Smooth muscle cell (in vitro differentiated cells): ENCODE data around the gene GALNT2. TPM values are rescaled to one million over a fixed set of nuclear protein-coding genes. Genes with fewer than 3 reads are reported as not detected.

Source experiments
- DNase-seq: peaks from one replicate; lab custom pipeline; 2025; ENCODE audit not compliant: unreplicated experiment; lab: John Stamatoyannopoulos, UW
- H2AFZ ChIP-seq: fragments of 200-600 bp; sonication (generic); 2 replicates; pipeline ENCODE4 v1.6.0; 2016; ENCODE audit warnings: antibody characterized with exemption, low read depth, mild to moderate bottlenecking
- H3F3A ChIP-seq: fragments of 200-600 bp; sonication (generic); 2 replicates; pipeline ENCODE4 v1.6.0; 2017; ENCODE audit warnings: antibody characterized with exemption, low read depth
- H3K27ac ChIP-seq: fragments of 200-600 bp; sonication (generic); 2 replicates; pipeline ENCODE4 v1.5.1; 2016; ENCODE audit warnings: low read depth, mild to moderate bottlenecking
- H3K27me3 ChIP-seq: fragments of 200-600 bp; sonication (generic); 2 replicates; pipeline ENCODE4 v1.6.1; 2016; ENCODE audit warnings: low read depth, mild to moderate bottlenecking
- H3K36me3 ChIP-seq: fragments of 200-600 bp; sonication (generic); 2 replicates; pipeline ENCODE4 v1.5.1; 2016; ENCODE audit warnings: low read depth
- H3K4me1 ChIP-seq: fragments of 200-600 bp; sonication (generic); 2 replicates; pipeline ENCODE4 v1.5.1; 2016; ENCODE audit warnings: low read depth
- H3K4me2 ChIP-seq: fragments of 200-600 bp; sonication (generic); 2 replicates; pipeline ENCODE4 v1.6.0; 2016; ENCODE audit warnings: mild to moderate bottlenecking
- H3K4me3 ChIP-seq: fragments of 200-600 bp; sonication (generic); 2 replicates; pipeline ENCODE4 v1.5.1; 2016; ENCODE audit warnings: mild to moderate bottlenecking
- H3K79me2 ChIP-seq: fragments of 200-600 bp; sonication (generic); 2 replicates; pipeline ENCODE4 v1.6.0; 2016; ENCODE audit warnings: low read depth, mild to moderate bottlenecking
- H3K9ac ChIP-seq: fragments of 200-600 bp; sonication (generic); 2 replicates; pipeline ENCODE4 v1.6.0; 2016; ENCODE audit warnings: low read depth
- H3K9me3 ChIP-seq: fragments of 200-600 bp; sonication (generic); replicated peaks from 2 replicates; pipeline ENCODE4 v1.5.1; 2016; ENCODE audit warnings: low read depth
- H4K20me1 ChIP-seq: fragments of 200-600 bp; sonication (generic); 2 replicates; pipeline ENCODE4 v1.6.0; 2016; ENCODE audit warnings: low read depth
- CTCF ChIP-seq: fragments of 200-600 bp; sonication (generic); IDR thresholded peaks from 2 replicates; pipeline ENCODE4 v1.5.1; 2017; ENCODE audit warnings: borderline replicate concordance, mild to moderate bottlenecking, antibody characterized with exemption; ENCODE audit not compliant: insufficient read depth, poor library complexity, severe bottlenecking
- WGBS: methylation state at CpG from one replicate; pipeline ENCODE4 v1.1.7; 2016; ENCODE audit warnings: low lambda C conversion rate; 5-methylcytosine and 5-hydroxymethylcytosine counted together
- polyA plus RNA-seq: library from polyadenylated mRNA; unstranded; fragments of >200 nt; fragmentation: Nextera tagmentation; extraction: Ambion mirVana; gene quantifications from 2 replicates; pipeline ENCODE4 v1.2.1, GENCODE V29; 2016
- total RNA-seq: library from RNA; depleted of rRNA; stranded (reverse); fragments of >200 nt; gene quantifications from 2 replicates; pipeline ENCODE4 v1.2.3, GENCODE V29; 2014

GALNT2 gene
- total and polyA plus RNA-seq, 2 experiments from 2014 or later: 76.4 to 152 TPM

- DNase-seq: no peak
- Histone ChIP-seq H3K4me1 (peaks cover 50% of the 10 kb centered on the region), H3K9me3 (no peaks in the 10 kb centered on the region), H3K4me3 (no peak overlapping the region), H3K4me2 (no peak overlapping the region), H3K36me3 (no peaks in the 10 kb centered on the region), H3K9ac (no peak overlapping the region), H2AFZ (no peak overlapping the region), H3F3A (peaks cover 61% of the 10 kb centered on the region), H3K79me2 (peaks cover 84% of the 10 kb centered on the region), H3K27me3 (no peaks in the 10 kb centered on the region), H3K27ac (no peak overlapping the region), H4K20me1 (no peaks in the 10 kb centered on the region)
- TF ChIP-seq CTCF: no peak
- WGBS: 95% methylated on average over 8 of the region's 8 CpGs
Measured at GRCh38 chr1:230081751-230082150, 14.7 kb downstream of the GALNT2 start.

GRCh38 chr1:230082211-230082610 lies 15.2 kb downstream of the GALNT2 start:
- no peak overlapping the region for H3K9ac ChIP-seq
- 74% methylated on average over 4 of the region's 4 CpGs for WGBS
- TF ChIP-seq CTCF: no peak
- H3K79me2 ChIP-seq: peaks cover 84% of the 10 kb centered on the region
- no peak overlapping the region for H3K4me3 ChIP-seq
- H3K9me3 ChIP-seq: no peaks in the 10 kb centered on the region
- no peaks in the 10 kb centered on the region for H4K20me1 ChIP-seq
- H3K4me1 ChIP-seq: peaks cover 54% of the 10 kb centered on the region
- H2AFZ ChIP-seq: no peak overlapping the region
- no peak overlapping the region for H3K4me2 ChIP-seq
- H3K27ac ChIP-seq: no peak overlapping the region
- H3K27me3 ChIP-seq: no peaks in the 10 kb centered on the region
- peaks cover 57% of the 10 kb centered on the region for H3F3A ChIP-seq
- H3K36me3 ChIP-seq: no peaks in the 10 kb centered on the region
- DNase-seq: no peak

- Histone ChIP-seq H3K9ac (no peak overlapping the region), H3K4me1 (peaks cover 58% of the 10 kb centered on the region), H2AFZ (no peak overlapping the region), H3K4me3 (no peak overlapping the region), H3K79me2 (peaks cover 84% of the 10 kb centered on the region), H3K9me3 (no peaks in the 10 kb centered on the region), H4K20me1 (no peaks in the 10 kb centered on the region), H3F3A (peaks cover 53% of the 10 kb centered on the region), H3K36me3 (no peaks in the 10 kb centered on the region), H3K4me2 (no peak overlapping the region), H3K27me3 (no peaks in the 10 kb centered on the region), H3K27ac (peak overlapping the region; percentile 98)
- TF ChIP-seq CTCF: no peak
- no peak for DNase-seq
- 99% methylated on average over 9 of the region's 9 CpGs for WGBS
Measured at GRCh38 chr1:230083053-230083452, 16.0 kb downstream of the GALNT2 start.

GRCh38 chr1:230083746-230084407 lies 16.8 kb downstream of the GALNT2 start:
- peaks cover 50% of the 10 kb centered on the region for H3K4me1 ChIP-seq
- H3K79me2 ChIP-seq: peaks cover 89% of the 10 kb centered on the region
- no peak overlapping the region for H3K4me3 ChIP-seq
- no peaks in the 10 kb centered on the region for H3K27me3 ChIP-seq
- WGBS: 65% methylated on average over 10 of the region's 10 CpGs
- peak overlapping the region; percentile 98 for H3K27ac ChIP-seq
- H3K9me3 ChIP-seq: no peaks in the 10 kb centered on the region
- no peak overlapping the region for H2AFZ ChIP-seq
- no peak for TF ChIP-seq CTCF
- DNase-seq: no peak
- peak overlapping the region; percentile 87 for H3K9ac ChIP-seq
- peaks cover 48% of the 10 kb centered on the region for H3F3A ChIP-seq
- no peaks in the 10 kb centered on the region for H3K36me3 ChIP-seq
- no peaks in the 10 kb centered on the region for H4K20me1 ChIP-seq
- peak overlapping the region; percentile 63 for H3K4me2 ChIP-seq
